GM19324 (cell line): Measurements from ENCODE around the gene MTA3.

Source experiments
- ATAC-seq: cut with Tn5 transposase; IDR thresholded peaks from one replicate; pipeline ENCODE4 v1.9.1; 2021; ENCODE audit warnings: mild to moderate bottlenecking, moderate library complexity; ENCODE audit not compliant: unreplicated experiment, low FRiP score

Gene MTA3

GRCh38 chr2:42653039-42653438, 84.6 kb downstream of the MTA3 start:
- ATAC-seq: no peak

- no peak for ATAC-seq
Measured at GRCh38 chr2:42653908-42654445, 85.5 kb downstream of the MTA3 start.

- no peak for ATAC-seq
Measured at GRCh38 chr2:42658306-42658705, 89.9 kb downstream of the MTA3 start.

GRCh38 chr2:42659609-42660008, 91.2 kb downstream of the MTA3 start:
- ATAC-seq: no peak

- peak; percentile 72 for ATAC-seq
Measured at GRCh38 chr2:42663106-42663780, 94.8 kb downstream of the MTA3 start.

GRCh38 chr2:42663828-42664227, 95.4 kb downstream of the MTA3 start:
- ATAC-seq: peak; percentile 52

GRCh38 chr2:42673989-42674579, 105.7 kb downstream of the MTA3 start:
- ATAC-seq: no peak

- ATAC-seq: no peak
Measured at GRCh38 chr2:42675815-42676214, 107.4 kb downstream of the MTA3 start.

- no peak for ATAC-seq
Measured at GRCh38 chr2:42685303-42685702, 116.9 kb downstream of the MTA3 start.

GRCh38 chr2:42693013-42693615, 124.7 kb downstream of the MTA3 start:
- ATAC-seq: no peak

GRCh38 chr2:42693688-42694479, 125.5 kb downstream of the MTA3 start:
- no peak for ATAC-seq

GRCh38 chr2:42696987-42697386, 128.6 kb downstream of the MTA3 start:
- no peak for ATAC-seq

GRCh38 chr2:42698940-42699339, 130.5 kb downstream of the MTA3 start:
- ATAC-seq: no peak

- ATAC-seq: no peak
Measured at GRCh38 chr2:42706836-42707235, 138.4 kb downstream of the MTA3 start.

- no peak for ATAC-seq
Measured at GRCh38 chr2:42708179-42708578, 139.7 kb downstream of the MTA3 start.

GRCh38 chr2:42711896-42712295, 143.5 kb downstream of the MTA3 start:
- ATAC-seq: no peak

GRCh38 chr2:42712934-42713333, 144.5 kb downstream of the MTA3 start:
- ATAC-seq: no peak

GRCh38 chr2:42713920-42714319, 145.5 kb downstream of the MTA3 start:
- no peak for ATAC-seq

- no peak for ATAC-seq
Measured at GRCh38 chr2:42714686-42715085, 146.3 kb downstream of the MTA3 start.

- peak; percentile 18 for ATAC-seq
Measured at GRCh38 chr2:42721898-42722297, 153.5 kb downstream of the MTA3 start.
